Kidney (tissue), 14 donors: ENCODE measurements around the gene ZMYND15. TPM values are rescaled to one million over a fixed set of nuclear protein-coding genes. Genes with fewer than 3 reads are reported as not detected.
A peak's percentile ranks its signal among the peaks of the same experiment; 100 is the strongest.
"Not testable (repeated sequence)": the region's sequence is repeated elsewhere in the genome, so short reads cannot be mapped to it uniquely, and the experiment has no call there.

Experiments used
- DNase-seq, 5 donors: peaks; one replicate each; pipeline ENCODE4 v3.0.0-alpha.2; 2013 to 2020
- FAIRE-seq: peaks from 2 replicates; lab custom pipeline; 2012; peaks lifted over from hg19 to GRCh38; lab: Jason Lieb, UNC
- H3K27ac ChIP-seq, 2 donors: one replicate each; pipeline ENCODE4 v1.7.0; 2013; ENCODE audit warnings: low read depth in 2 of 2, low read length in 2 of 2, inconsistent platforms in 1 of 2
- H3K27me3 ChIP-seq: one replicate; pipeline ENCODE4 v1.7.1; 2013; ENCODE audit warnings: low read length, inconsistent platforms; ENCODE audit not compliant: control insufficient read depth, insufficient read depth
- H3K36me3 ChIP-seq, 3 donors: one replicate each; pipeline versions ENCODE4 v1.7.0 to v1.7.1; 2013; ENCODE audit warnings: low read length in 3 of 3, control low read depth in 1 of 3, inconsistent platforms in 1 of 3; ENCODE audit not compliant: insufficient read depth in 3 of 3, control insufficient read depth in 2 of 3
- H3K4me1 ChIP-seq, 3 donors: one replicate each; pipeline versions ENCODE4 v1.7.0 to v1.7.1; 2013; ENCODE audit warnings: low read length in 3 of 3, inconsistent platforms in 1 of 3, low read depth in 1 of 3; ENCODE audit not compliant: control insufficient read depth in 2 of 3, insufficient read depth in 2 of 3
- H3K4me3 ChIP-seq, 3 donors: one replicate each; pipeline versions ENCODE4 v1.7.0 to v1.8.1; 2013; ENCODE audit warnings: low read length in 3 of 3, control low read depth in 1 of 3, inconsistent platforms in 1 of 3
- H3K9ac ChIP-seq, 3 donors: one replicate each; pipeline versions ENCODE4 v1.7.0 to v1.7.1; 2013; ENCODE audit warnings: low read length in 3 of 3, control low read depth in 1 of 3, inconsistent platforms in 1 of 3
- H3K9me3 ChIP-seq, 3 donors: one replicate each; pipeline versions ENCODE4 v1.7.0 to v1.7.1; 2013; ENCODE audit warnings: low read length in 3 of 3, control low read depth in 1 of 3, inconsistent platforms in 1 of 3; ENCODE audit not compliant: control insufficient read depth in 2 of 3, insufficient read depth in 1 of 3
- CTCF ChIP-seq: IDR thresholded peaks from 3 replicates; pipeline ENCODE4 v1.5.1; 2012; ENCODE audit warnings: mild to moderate bottlenecking, moderate library complexity, borderline replicate concordance; ENCODE audit not compliant: insufficient read depth; ENCODE audit errors: extremely low read depth
- intact Hi-C: fragments of 100-400 bp; cut with DNase I; formaldehyde crosslinking; loops from one replicate; pipeline ENCODE4 v1.11.1; 2022
- polyA plus RNA-seq: library from polyadenylated mRNA; stranded (reverse); fragments of 350-450 nt; fragmentation: Illumina TruSeq; extraction: RNeasy Lipid Tissue Mini Kit (QIAGEN cat#74804); gene quantifications from one replicate; pipeline ENCODE4 v1.2.3, GENCODE V29; 2014; ENCODE audit warnings: low read depth, low replicate concordance; ENCODE audit not compliant: insufficient read depth
- total RNA-seq: library from RNA; stranded (reverse); fragmentation: NEBNext Ultra II Directional; extraction: Animal tissue kit (Norgen Biotek cat#: 25700); gene quantifications from one replicate; pipeline ENCODE4 v1.2.1, GENCODE V29; 2021
- donor health status: control.
- donor health status: control.
- donor health status: control.
- donor health status: control.
- donor health status: control.
- donor health status: DM: yes; HTN: yes; CAD: no.
- donor health status: Normal renal cell carcinoma (clear cell type).

The ZMYND15 gene
- total and polyA plus RNA-seq, 2 donors from 2014 or later = 1.3 to 5.1 TPM

- no peak for TF ChIP-seq CTCF
- FAIRE-seq (no peak), DNase-seq (no peak)
- intact Hi-C loops = no loop called here
- no peak overlapping the region for H3K9ac ChIP-seq
- peaks cover 0 to 5% (median 0%) of the 10 kb centered on the region in 3 donors for H3K4me1 ChIP-seq
- no peaks in the 10 kb centered on the region for H3K9me3 ChIP-seq
- H3K27ac ChIP-seq = no peak overlapping the region
- H3K27me3 ChIP-seq = no peaks in the 10 kb centered on the region
- H3K36me3 ChIP-seq = no peaks in the 10 kb centered on the region
- no peak overlapping the region for H3K4me3 ChIP-seq
Measured at GRCh38 chr17:4701116-4701515, 38.5 kb upstream of the ZMYND15 start.

GRCh38 chr17:4703330-4703691 lies 36.3 kb upstream of the ZMYND15 start:
- Histone ChIP-seq H3K27ac (no peak overlapping the region), H3K9me3 (no peaks in the 10 kb centered on the region), H3K27me3 (no peaks in the 10 kb centered on the region), H3K4me1 (peaks cover 0 to 5% (median 0%) of the 10 kb centered on the region in 3 donors), H3K9ac (peak overlapping the region; percentile 72 to 77 (median 73)), H3K4me3 (peak overlapping the region; percentile 76 to 92 (median 78)), H3K36me3 (no peaks in the 10 kb centered on the region)
- DNase-seq (no peak), FAIRE-seq (no peak)
- TF ChIP-seq CTCF = no peak
- intact Hi-C loops = no loop called here

GRCh38 chr17:4704574-4704907 lies 35.1 kb upstream of the ZMYND15 start:
- H3K36me3 ChIP-seq, intact Hi-C loops, FAIRE-seq, H3K9me3 ChIP-seq, H3K4me1 ChIP-seq, H3K27me3 ChIP-seq, H3K27ac ChIP-seq, DNase-seq: not testable (repeated sequence)
- Histone ChIP-seq H3K9ac (peak overlapping the region in 2 of 3 donors; percentile 72 to 94), H3K4me3 (peak overlapping the region; percentile 76 to 92 (median 78))

- H3K27ac ChIP-seq = no peak overlapping the region
- DNase-seq (no peak), FAIRE-seq (no peak)
- H3K27me3 ChIP-seq = no peaks in the 10 kb centered on the region
- H3K4me1 ChIP-seq = peaks cover 0 to 9% (median 0%) of the 10 kb centered on the region in 3 donors
- intact Hi-C loops = no loop called here
- H3K9ac ChIP-seq = no peak overlapping the region
- no peaks in the 10 kb centered on the region for H3K36me3 ChIP-seq
- no peaks in the 10 kb centered on the region for H3K9me3 ChIP-seq
- no peak overlapping the region for H3K4me3 ChIP-seq
- TF ChIP-seq CTCF = no peak
Measured at GRCh38 chr17:4704991-4705390, 34.6 kb upstream of the ZMYND15 start.
